ENCODE data around the gene LRRC41. TPM values are rescaled to one million over a fixed set of nuclear protein-coding genes. Genes with fewer than 3 reads are reported as not detected.

LRRC41 gene
- total RNA-seq, 2 experiments from 2014 or later: 23.0 to 24.3 TPM

DNA sequence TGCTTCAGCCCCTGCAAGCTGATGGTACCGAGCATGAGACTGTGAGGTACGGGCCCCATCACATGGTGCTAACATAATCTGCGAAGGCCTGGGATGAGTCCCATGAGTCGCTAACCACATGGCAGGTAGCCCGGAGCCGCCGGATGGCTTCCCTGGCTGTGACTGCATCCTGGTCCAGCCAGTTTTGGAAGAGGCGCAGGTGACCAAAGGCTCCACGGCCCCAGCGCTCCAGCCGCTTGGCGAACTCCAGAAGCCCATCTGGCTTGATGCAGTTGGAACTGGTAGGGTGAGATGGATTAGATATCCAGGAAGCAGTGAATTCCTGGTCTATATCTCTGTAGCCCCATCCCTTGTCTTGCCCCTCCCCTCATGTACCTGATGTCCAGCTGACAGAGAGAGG, 24.6 kb downstream of the LRRC41 start:
- ATAC-seq (ENCODE audit: poor library complexity) (no peak), DNase-seq (no peak)
- Histone ChIP-seq H3K27ac (ENCODE audit: low read depth in 1 of 2, low read length in 2 of 2) (no peak overlapping the region), H3K36me3 (ENCODE audit: insufficient read depth, low read length) (peaks cover 20% of the 10 kb centered on the region), H3K9me3 (ENCODE audit: control insufficient read depth in 1 of 2, insufficient read depth in 1 of 2, low read length in 2 of 2) (no peaks in the 10 kb centered on the region), H3K27me3 (ENCODE audit: control insufficient read depth in 1 of 2, insufficient read depth in 2 of 2, low read length in 2 of 2) (no peaks in the 10 kb centered on the region), H3K4me3 (ENCODE audit: low read length) (no peak overlapping the region), H3K4me1 (ENCODE audit: insufficient read depth, low read length) (no peaks in the 10 kb centered on the region)
- no peak for TF ChIP-seq CTCF (IDR thresholded peaks at IDR 0.05)
- no peaks in the 10 kb centered on the region for H3K9me3 Mint-ChIP-seq
- no peaks in the 10 kb centered on the region for H3K4me1 Mint-ChIP-seq (ENCODE audit: low read depth)
- ChIA-PET POLR2A (no interaction called here), CTCF (no interaction called here)
- H3K27ac Mint-ChIP-seq: no peak overlapping the region
- no peaks in the 10 kb centered on the region for H3K27me3 Mint-ChIP-seq
- H3K36me3 Mint-ChIP-seq (ENCODE audit: low read depth): peaks cover 55% of the 10 kb centered on the region
- H3K4me3 Mint-ChIP-seq: no peak overlapping the region
- intact Hi-C loops (cut with DNase I, micrococcal nuclease): no loop called here

DNA sequence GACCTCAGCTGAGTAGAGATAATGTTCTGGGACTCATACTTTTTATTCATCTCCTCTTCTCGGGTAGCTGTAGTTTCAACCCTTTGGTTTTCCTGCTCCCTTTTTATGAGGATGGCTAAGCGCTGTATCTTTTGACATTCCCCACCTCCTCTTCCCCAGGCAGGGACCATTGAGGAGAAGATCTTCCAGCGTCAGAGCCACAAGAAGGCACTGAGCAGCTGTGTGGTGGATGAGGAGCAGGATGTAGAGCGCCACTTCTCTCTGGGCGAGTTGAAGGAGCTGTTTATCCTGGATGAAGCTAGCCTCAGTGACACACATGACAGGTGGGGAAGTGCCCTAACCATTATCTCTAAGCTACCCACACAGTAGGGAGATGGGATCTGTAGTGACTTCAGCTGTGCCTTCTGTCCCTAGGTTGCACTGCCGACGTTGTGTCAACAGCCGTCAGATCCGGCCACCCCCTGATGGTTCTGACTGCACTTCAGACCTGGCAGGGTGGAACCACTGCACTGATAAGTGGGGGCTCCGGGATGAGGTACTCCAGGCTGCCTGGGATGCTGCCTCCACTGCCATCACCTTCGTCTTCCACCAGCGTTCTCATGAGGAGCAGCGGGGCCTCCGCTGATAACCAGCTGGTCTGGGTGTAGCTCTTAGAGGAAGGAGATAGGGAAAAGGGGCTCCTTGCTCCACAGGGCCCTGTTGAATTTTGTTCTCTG, 25.6 kb downstream of the LRRC41 start:
- Mint-ChIP-seq H3K36me3 (ENCODE audit: low read depth) (peaks cover 47% of the 10 kb centered on the region), H3K4me1 (ENCODE audit: low read depth) (no peaks in the 10 kb centered on the region), H3K27ac (no peak overlapping the region), H3K4me3 (no peak overlapping the region), H3K9me3 (no peaks in the 10 kb centered on the region), H3K27me3 (no peaks in the 10 kb centered on the region)
- Histone ChIP-seq H3K9me3 (ENCODE audit: control insufficient read depth in 1 of 2, insufficient read depth in 1 of 2, low read length in 2 of 2) (no peaks in the 10 kb centered on the region), H3K36me3 (ENCODE audit: insufficient read depth, low read length) (peaks cover 20% of the 10 kb centered on the region), H3K4me1 (ENCODE audit: insufficient read depth, low read length) (no peaks in the 10 kb centered on the region), H3K27me3 (ENCODE audit: control insufficient read depth in 1 of 2, insufficient read depth in 2 of 2, low read length in 2 of 2) (no peaks in the 10 kb centered on the region), H3K27ac (ENCODE audit: low read depth in 1 of 2, low read length in 2 of 2) (no peak overlapping the region), H3K4me3 (ENCODE audit: low read length) (no peak overlapping the region)
- DNase-seq (no peak), ATAC-seq (ENCODE audit: poor library complexity) (no peak)
- POLR2A ChIA-PET: no interaction called here
- TF ChIP-seq CTCF (IDR thresholded peaks at IDR 0.05): no peak
- CTCF ChIA-PET: no interaction called here
- intact Hi-C loops (cut with DNase I, micrococcal nuclease): no loop called here

GRCh38 chr1:46275030-46275337, 28.4 kb downstream of the LRRC41 start:
- POLR2A ChIA-PET: interaction anchor here (1.0 to 1.6 kb wide), 2 partner anchors 15 to 28 kb away, joined by 3 to 7 read pairs; partner anchors contain the start of genes LRRC41 and UQCRH
- H3K36me3 ChIP-seq (ENCODE audit: insufficient read depth, low read length): peaks cover 7% of the 10 kb centered on the region
- intact Hi-C loops (cut with DNase I, micrococcal nuclease): no loop called here
- H3K4me1 Mint-ChIP-seq (ENCODE audit: low read depth): no peaks in the 10 kb centered on the region
- H3K27ac ChIP-seq (ENCODE audit: low read depth in 1 of 2, low read length in 2 of 2): no peak overlapping the region
- DNase-seq (no peak), ATAC-seq (ENCODE audit: poor library complexity) (no peak)
- H3K4me3 Mint-ChIP-seq: no peak overlapping the region
- no peak overlapping the region for H3K4me3 ChIP-seq (ENCODE audit: low read length)
- no peaks in the 10 kb centered on the region for H3K9me3 Mint-ChIP-seq
- H3K4me1 ChIP-seq (ENCODE audit: insufficient read depth, low read length): no peaks in the 10 kb centered on the region
- H3K27me3 Mint-ChIP-seq: no peaks in the 10 kb centered on the region
- no peak overlapping the region for H3K27ac Mint-ChIP-seq
- H3K36me3 Mint-ChIP-seq (ENCODE audit: low read depth): peaks cover 19% of the 10 kb centered on the region
- H3K27me3 ChIP-seq (ENCODE audit: control insufficient read depth in 1 of 2, insufficient read depth in 2 of 2, low read length in 2 of 2): no peaks in the 10 kb centered on the region
- no peaks in the 10 kb centered on the region for H3K9me3 ChIP-seq (ENCODE audit: control insufficient read depth in 1 of 2, insufficient read depth in 1 of 2, low read length in 2 of 2)
- CTCF ChIA-PET: no interaction called here
- no peak for TF ChIP-seq CTCF (IDR thresholded peaks at IDR 0.05)

Measured in CD4-positive, alpha-beta T cell (primary cell).